ENCODE results near the gene PIAS2.

DNA sequence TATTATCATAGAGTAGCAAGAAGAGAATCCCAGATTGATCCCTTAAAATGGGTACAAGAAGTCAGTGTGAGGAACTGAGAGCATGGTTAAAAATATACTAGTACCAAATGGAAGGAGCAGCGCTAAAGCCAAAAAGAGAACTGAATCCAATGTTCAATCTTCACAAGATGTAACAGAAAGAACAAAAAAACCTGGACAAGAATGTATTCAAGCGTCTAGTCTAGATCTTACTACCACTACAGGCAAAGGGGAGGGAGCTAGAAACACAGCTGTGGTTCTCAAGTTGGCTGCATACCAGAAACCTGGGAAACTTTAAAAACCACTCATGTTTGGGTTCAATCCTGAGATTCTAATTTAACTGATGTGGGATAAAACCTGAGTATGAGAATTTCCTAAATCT, 57.5 kb downstream of the PIAS2 start:
- TF ChIP-seq SIN3A (IDR thresholded peaks at IDR 0.05; ENCODE audit: borderline replicate concordance, insufficient read depth, low read length) (no peak), POLR2AphosphoS5 (IDR thresholded peaks at IDR 0.05; ENCODE audit: low read depth, low read length) (no peak), FOXP2 (optimal IDR thresholded peaks at IDR 0.05; ENCODE audit: borderline replicate concordance, extremely low read depth, extremely low read length, insufficient read depth) (no peak), TAF1 (IDR thresholded peaks at IDR 0.05; ENCODE audit: borderline replicate concordance, insufficient read depth, low read length) (no peak)
- TF ChIP-seq, protein P1, sequence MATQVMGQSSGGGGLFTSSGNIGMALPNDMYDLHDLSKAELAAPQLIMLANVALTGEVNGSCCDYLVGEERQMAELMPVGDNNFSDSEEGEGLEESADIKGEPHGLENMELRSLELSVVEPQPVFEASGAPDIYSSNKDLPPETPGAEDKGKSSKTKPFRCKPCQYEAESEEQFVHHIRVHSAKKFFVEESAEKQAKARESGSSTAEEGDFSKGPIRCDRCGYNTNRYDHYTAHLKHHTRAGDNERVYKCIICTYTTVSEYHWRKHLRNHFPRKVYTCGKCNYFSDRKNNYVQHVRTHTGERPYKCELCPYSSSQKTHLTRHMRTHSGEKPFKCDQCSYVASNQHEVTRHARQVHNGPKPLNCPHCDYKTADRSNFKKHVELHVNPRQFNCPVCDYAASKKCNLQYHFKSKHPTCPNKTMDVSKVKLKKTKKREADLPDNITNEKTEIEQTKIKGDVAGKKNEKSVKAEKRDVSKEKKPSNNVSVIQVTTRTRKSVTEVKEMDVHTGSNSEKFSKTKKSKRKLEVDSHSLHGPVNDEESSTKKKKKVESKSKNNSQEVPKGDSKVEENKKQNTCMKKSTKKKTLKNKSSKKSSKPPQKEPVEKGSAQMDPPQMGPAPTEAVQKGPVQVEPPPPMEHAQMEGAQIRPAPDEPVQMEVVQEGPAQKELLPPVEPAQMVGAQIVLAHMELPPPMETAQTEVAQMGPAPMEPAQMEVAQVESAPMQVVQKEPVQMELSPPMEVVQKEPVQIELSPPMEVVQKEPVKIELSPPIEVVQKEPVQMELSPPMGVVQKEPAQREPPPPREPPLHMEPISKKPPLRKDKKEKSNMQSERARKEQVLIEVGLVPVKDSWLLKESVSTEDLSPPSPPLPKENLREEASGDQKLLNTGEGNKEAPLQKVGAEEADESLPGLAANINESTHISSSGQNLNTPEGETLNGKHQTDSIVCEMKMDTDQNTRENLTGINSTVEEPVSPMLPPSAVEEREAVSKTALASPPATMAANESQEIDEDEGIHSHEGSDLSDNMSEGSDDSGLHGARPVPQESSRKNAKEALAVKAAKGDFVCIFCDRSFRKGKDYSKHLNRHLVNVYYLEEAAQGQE (IDR thresholded peaks at IDR 0.05; ENCODE audit: insufficient read depth in 1 of 2, low read depth in 2 of 2, low read length in 2 of 2): no peak

All from PFSK-1 (cell line).